Measurements from ENCODE around the gene AFAP1. TPM values are rescaled to one million over a fixed set of nuclear protein-coding genes. Genes with fewer than 3 reads are reported as not detected.

The AFAP1 gene
- total and polyA plus RNA-seq, 2 of the 8 experiments (the other 6 are each of a cell fraction or from before 2014, with no cell fraction given) = 3.6 to 18.2 TPM

- no peak for FAIRE-seq
- no peaks in the 10 kb centered on the region for H3K79me2 ChIP-seq (ENCODE audit: control insufficient read depth in 1 of 2, insufficient read depth in 2 of 2, low read length in 2 of 2)
- H3K4ac ChIP-seq (replicated peaks; ENCODE audit: insufficient read length, low read depth, low read length) = no peak overlapping the region
- H3K36me3 ChIP-seq (ENCODE audit: control insufficient read depth in 2 of 4, insufficient read depth in 4 of 4, low read length in 3 of 4) = no peaks in the 10 kb centered on the region
- H4K91ac ChIP-seq (replicated peaks; ENCODE audit: insufficient read length, low read length) = no peak overlapping the region
- H3K79me1 ChIP-seq (ENCODE audit: low read depth, low read length) = no peaks in the 10 kb centered on the region
- peaks cover 6% of the 10 kb centered on the region for H3K23me2 ChIP-seq (ENCODE audit: low read depth, low read length)
- WGBS, 2 experiments (ENCODE audit: extremely low coverage in 1 of 2, insufficient coverage in 1 of 2, insufficient read length in 1 of 2, insufficient replicate concordance in 2 of 2, low coverage in 1 of 2, low lambda C conversion rate in 2 of 2, missing lambda C conversion rate in 1 of 2) = 100% methylated on average over 1 of the region's 1 CpG; no CpG with 5 or more reads in 1 of the 2 experiments
- POLR2A ChIA-PET (ENCODE audit: partially characterized antibody) = no interaction called here
- no peak overlapping the region for H3K4me2 ChIP-seq (ENCODE audit: insufficient read depth in 1 of 2, low read depth in 2 of 2, low read length in 2 of 2)
- H3K9me3 ChIP-seq (ENCODE audit: insufficient read depth in 2 of 2, low read depth in 1 of 2, low read length in 1 of 2) = no peaks in the 10 kb centered on the region; a peak in 1 of 4 replicates
- H3K18ac ChIP-seq (ENCODE audit: extremely low read depth, low read length) = no peak overlapping the region
- H2BK20ac ChIP-seq (ENCODE audit: low read length) = no peak overlapping the region
- no peak overlapping the region for H2AK5ac ChIP-seq (ENCODE audit: low read depth, low read length)
- no peak overlapping the region for H2BK5ac ChIP-seq (ENCODE audit: low read depth, low read length)
- H3K27ac ChIP-seq (ENCODE audit: low read depth, low read length) = no peak overlapping the region
- H3K4me3 ChIP-seq (ENCODE audit: extremely low read depth in 1 of 4, insufficient read depth in 2 of 4, low read depth in 3 of 4, low read length in 4 of 4) = no peak overlapping the region
- no peak overlapping the region for H2BK12ac ChIP-seq (ENCODE audit: low read depth, low read length)
- H3K27me3 ChIP-seq (replicated peaks in 1 of 4; ENCODE audit: control insufficient read depth in 3 of 4, extremely low read depth in 1 of 4, insufficient read depth in 3 of 4, low read length in 3 of 4) = peaks cover 0 to 4% (median 2%) of the 10 kb centered on the region in 4 experiments; a peak in 3 of 7 replicates
- H4K5ac ChIP-seq (ENCODE audit: insufficient read length, low read depth, low read length) = no peak overlapping the region
- no peak overlapping the region for H2BK15ac ChIP-seq (ENCODE audit: low read length)
- H4K8ac ChIP-seq (ENCODE audit: extremely low read depth, insufficient read depth, low read length) = no peak overlapping the region
- H3K14ac ChIP-seq (ENCODE audit: insufficient read length) = no peak overlapping the region
- H3K23ac ChIP-seq (ENCODE audit: insufficient read length) = no peak overlapping the region
- H3K9ac ChIP-seq (replicated peaks in 1 of 4; ENCODE audit: extremely low read depth in 1 of 4, low read depth in 3 of 4, low read length in 3 of 4) = no peak overlapping the region
- H2AFZ ChIP-seq (ENCODE audit: low read length) = no peak overlapping the region
- no peak overlapping the region for H2BK120ac ChIP-seq (replicated peaks; ENCODE audit: low read depth, low read length)
- H3K56ac ChIP-seq (replicated peaks; ENCODE audit: insufficient read length, low read depth, low read length) = no peak overlapping the region
- peaks cover 0 to 3% (median 1%) of the 10 kb centered on the region in 4 experiments; a peak in 4 of 7 replicates for H3K4me1 ChIP-seq (replicated peaks in 1 of 4; ENCODE audit: control insufficient read depth in 3 of 4, insufficient read depth in 4 of 4, low read length in 3 of 4)
- CTCF ChIA-PET (ENCODE audit: partially characterized antibody) = interaction anchor here (0.7 to 1.6 kb wide), 3 partner anchors 10 to 311 kb away, joined by 3 to 7 read pairs (median 3); no protein-coding TSS in a partner anchor
- DNase-seq (ENCODE audit: low read depth in 1 of 2, low spot score in 2 of 2) = no peak
- H4K20me1 ChIP-seq (replicated peaks in 1 of 2; ENCODE audit: control insufficient read depth in 1 of 2, insufficient read depth in 2 of 2, low read length in 2 of 2) = no peaks in the 10 kb centered on the region
- no peak for TF ChIP-seq SUZ12 (IDR thresholded peaks at IDR 0.05; ENCODE audit: low read length)
- no peak for TF ChIP-seq HDAC2 (IDR thresholded peaks at IDR 0.05; ENCODE audit: borderline replicate concordance in 1 of 2, low read depth in 2 of 2, low read length in 2 of 2)
- no peak for TF ChIP-seq GABPA (IDR thresholded peaks at IDR 0.05; ENCODE audit: borderline replicate concordance, insufficient read depth, low read length)
- TF ChIP-seq POU5F1 (IDR thresholded peaks at IDR 0.05; ENCODE audit: low read depth, low read length) = no peak
- TF ChIP-seq SP4 (IDR thresholded peaks at IDR 0.05; ENCODE audit: low read length) = no peak
- TF ChIP-seq USF2 (IDR thresholded peaks at IDR 0.05; ENCODE audit: low read length) = no peak
- TF ChIP-seq CREB1 (IDR thresholded peaks at IDR 0.05) = no peak
- TF ChIP-seq CHD2 (IDR thresholded peaks at IDR 0.05; ENCODE audit: low read length) = no peak
- TF ChIP-seq NANOG (IDR thresholded peaks at IDR 0.05; ENCODE audit: insufficient read depth, low read depth, low read length, poor library complexity, severe bottlenecking) = no peak
- TF ChIP-seq FOSL1 (IDR thresholded peaks at IDR 0.05; ENCODE audit: insufficient read depth, low read depth, low read length) = no peak
- no peak for TF ChIP-seq E2F6 (IDR thresholded peaks at IDR 0.05)
- TF ChIP-seq EP300 (IDR thresholded peaks at IDR 0.05; ENCODE audit: borderline replicate concordance in 1 of 2, low read depth in 2 of 2, low read length in 2 of 2) = no peak
Observed at GRCh38 chr4:7714738-7715137, 224.9 kb downstream of the AFAP1 start.

All from H1 (cell line).